ENCODE measurements around the gene AK8. TPM values are rescaled to one million over a fixed set of nuclear protein-coding genes. Genes with fewer than 3 reads are reported as not detected.

The AK8 gene
- total and polyA plus RNA-seq, 9 of the 15 experiments (the other 6 are each of a cell fraction or from before 2014, with no cell fraction given): 0.06 to 0.37 TPM; not detected in 7

DNA sequence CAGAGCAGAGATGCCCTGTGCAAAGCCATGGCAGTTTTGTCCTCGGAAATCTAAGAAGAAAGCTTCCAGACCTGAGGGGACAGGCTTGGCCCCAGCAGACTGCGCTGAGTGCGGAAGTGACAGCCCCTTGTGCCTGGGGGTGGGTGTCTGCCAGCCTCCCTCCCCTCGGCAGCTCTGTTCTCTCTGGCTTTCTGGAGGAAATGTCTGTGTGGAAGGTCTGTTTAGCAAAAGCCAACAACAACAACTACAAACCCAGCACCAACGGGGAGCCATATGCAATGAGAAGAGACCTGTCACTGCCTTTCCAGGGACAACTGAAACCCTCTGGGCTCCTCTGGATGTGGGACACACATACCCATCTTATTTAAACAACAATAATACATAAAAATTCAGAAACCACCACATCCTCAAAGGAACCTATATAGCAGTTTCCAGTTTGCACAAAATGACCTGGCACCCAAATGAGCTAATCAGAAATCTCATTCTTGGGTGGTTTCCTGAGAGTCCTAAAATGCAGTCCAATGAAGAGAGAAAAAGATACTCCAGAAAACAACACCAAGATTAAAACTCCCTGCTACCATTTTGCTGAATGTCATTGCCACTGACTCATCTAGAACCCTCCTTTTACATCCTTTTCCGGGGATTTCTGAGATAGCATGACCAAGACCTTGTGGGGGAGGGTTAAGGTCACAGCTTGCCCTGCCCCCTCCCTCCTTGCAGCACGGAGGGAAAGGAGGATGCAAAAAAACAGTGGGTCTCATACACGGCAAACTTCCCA, 97.7 kb downstream of the AK8 start (continued):
- TF ChIP-seq ETV5 (CRISPR knock-in tag; IDR thresholded peaks at IDR 0.05; ENCODE audit: low read depth): 0 out of 2 replicates have a peak, but pooled peaks have one; percentile 46
- peak; percentile 12 to 80; a peak in 2 of 4 replicates for TF ChIP-seq TRIM24 (IDR thresholded peaks at IDR 0.05)
- 0 out of 2 replicates have a peak, but pooled peaks have one; percentile 9 for TF ChIP-seq TCF3 (CRISPR knock-in tag; IDR thresholded peaks at IDR 0.05)
- peak; percentile 92 for TF ChIP-seq EHMT2 (IDR thresholded peaks at IDR 0.05)
- TF ChIP-seq PCBP1 (IDR thresholded peaks at IDR 0.05; ENCODE audit: low read depth, low read length, poor library complexity, severe bottlenecking): no peak
- TF ChIP-seq JUN (IDR thresholded peaks at IDR 0.05; ENCODE audit: borderline replicate concordance, low read depth, low read length): peak; percentile 78; the same call in 1 of the 2 replicates
- TF ChIP-seq JUN (CRISPR knock-in tag; IDR thresholded peaks at IDR 0.05; ENCODE audit: borderline replicate concordance): no peak
- peak; percentile 18; the same call in 1 of the 2 replicates for TF ChIP-seq TEAD4 (IDR thresholded peaks at IDR 0.05; ENCODE audit: low read length)
- no peak for TF ChIP-seq TEAD4 (CRISPR knock-in tag; IDR thresholded peaks at IDR 0.05; ENCODE audit: borderline replicate concordance)
- TF ChIP-seq EGR1 (conservative IDR thresholded peaks at IDR 0.05): peak; percentile 36; the same call in 1 of the 2 replicates
- TF ChIP-seq MAFK (IDR thresholded peaks at IDR 0.05; ENCODE audit: low read length): peak; percentile 49; the same call in 1 of the 2 replicates
- TF ChIP-seq SLC30A9 (CRISPR knock-in tag; IDR thresholded peaks at IDR 0.05): no peak
- TF ChIP-seq NCOR1 (IDR thresholded peaks at IDR 0.05): 0 out of 2 replicates have a peak, but pooled peaks have one; percentile 40
- TF ChIP-seq, protein P1, sequence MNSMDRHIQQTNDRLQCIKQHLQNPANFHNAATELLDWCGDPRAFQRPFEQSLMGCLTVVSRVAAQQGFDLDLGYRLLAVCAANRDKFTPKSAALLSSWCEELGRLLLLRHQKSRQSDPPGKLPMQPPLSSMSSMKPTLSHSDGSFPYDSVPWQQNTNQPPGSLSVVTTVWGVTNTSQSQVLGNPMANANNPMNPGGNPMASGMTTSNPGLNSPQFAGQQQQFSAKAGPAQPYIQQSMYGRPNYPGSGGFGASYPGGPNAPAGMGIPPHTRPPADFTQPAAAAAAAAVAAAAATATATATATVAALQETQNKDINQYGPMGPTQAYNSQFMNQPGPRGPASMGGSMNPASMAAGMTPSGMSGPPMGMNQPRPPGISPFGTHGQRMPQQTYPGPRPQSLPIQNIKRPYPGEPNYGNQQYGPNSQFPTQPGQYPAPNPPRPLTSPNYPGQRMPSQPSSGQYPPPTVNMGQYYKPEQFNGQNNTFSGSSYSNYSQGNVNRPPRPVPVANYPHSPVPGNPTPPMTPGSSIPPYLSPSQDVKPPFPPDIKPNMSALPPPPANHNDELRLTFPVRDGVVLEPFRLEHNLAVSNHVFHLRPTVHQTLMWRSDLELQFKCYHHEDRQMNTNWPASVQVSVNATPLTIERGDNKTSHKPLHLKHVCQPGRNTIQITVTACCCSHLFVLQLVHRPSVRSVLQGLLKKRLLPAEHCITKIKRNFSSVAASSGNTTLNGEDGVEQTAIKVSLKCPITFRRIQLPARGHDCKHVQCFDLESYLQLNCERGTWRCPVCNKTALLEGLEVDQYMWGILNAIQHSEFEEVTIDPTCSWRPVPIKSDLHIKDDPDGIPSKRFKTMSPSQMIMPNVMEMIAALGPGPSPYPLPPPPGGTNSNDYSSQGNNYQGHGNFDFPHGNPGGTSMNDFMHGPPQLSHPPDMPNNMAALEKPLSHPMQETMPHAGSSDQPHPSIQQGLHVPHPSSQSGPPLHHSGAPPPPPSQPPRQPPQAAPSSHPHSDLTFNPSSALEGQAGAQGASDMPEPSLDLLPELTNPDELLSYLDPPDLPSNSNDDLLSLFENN (IDR thresholded peaks at IDR 0.05; ENCODE audit: low read depth in 2 of 2, low read length in 2 of 2): 0 out of 4 replicates have a peak, but pooled peaks of 1 of the 2 experiments have one; percentile 10
- TF ChIP-seq CCNT2 (IDR thresholded peaks at IDR 0.05; ENCODE audit: borderline replicate concordance, extremely low read depth, insufficient read length, low read depth, low read length): peak; percentile 40
- TF ChIP-seq ZNF316 (IDR thresholded peaks at IDR 0.05): peak; percentile 60
- peak; percentile 66; the same call in 1 of the 2 replicates for TF ChIP-seq EP300 (IDR thresholded peaks at IDR 0.05; ENCODE audit: low read length)
- TF ChIP-seq, protein P2, sequence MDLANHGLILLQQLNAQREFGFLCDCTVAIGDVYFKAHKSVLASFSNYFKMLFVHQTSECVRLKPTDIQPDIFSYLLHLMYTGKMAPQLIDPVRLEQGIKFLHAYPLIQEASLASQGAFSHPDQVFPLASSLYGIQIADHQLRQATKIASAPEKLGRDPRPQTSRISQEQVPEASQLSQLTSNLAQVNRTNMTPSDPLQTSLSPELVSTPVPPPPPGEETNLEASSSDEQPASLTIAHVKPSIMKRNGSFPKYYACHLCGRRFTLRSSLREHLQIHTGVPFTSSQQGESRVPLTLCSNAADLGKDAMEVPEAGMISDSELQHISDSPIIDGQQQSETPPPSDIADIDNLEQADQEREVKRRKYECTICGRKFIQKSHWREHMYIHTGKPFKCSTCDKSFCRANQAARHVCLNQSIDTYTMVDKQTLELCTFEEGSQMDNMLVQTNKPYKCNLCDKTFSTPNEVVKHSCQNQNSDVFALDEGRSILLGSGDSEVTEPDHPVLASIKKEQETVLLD (IDR thresholded peaks at IDR 0.05): 0 out of 2 replicates have a peak, but pooled peaks have one; percentile 25
- TF ChIP-seq, protein P3, sequence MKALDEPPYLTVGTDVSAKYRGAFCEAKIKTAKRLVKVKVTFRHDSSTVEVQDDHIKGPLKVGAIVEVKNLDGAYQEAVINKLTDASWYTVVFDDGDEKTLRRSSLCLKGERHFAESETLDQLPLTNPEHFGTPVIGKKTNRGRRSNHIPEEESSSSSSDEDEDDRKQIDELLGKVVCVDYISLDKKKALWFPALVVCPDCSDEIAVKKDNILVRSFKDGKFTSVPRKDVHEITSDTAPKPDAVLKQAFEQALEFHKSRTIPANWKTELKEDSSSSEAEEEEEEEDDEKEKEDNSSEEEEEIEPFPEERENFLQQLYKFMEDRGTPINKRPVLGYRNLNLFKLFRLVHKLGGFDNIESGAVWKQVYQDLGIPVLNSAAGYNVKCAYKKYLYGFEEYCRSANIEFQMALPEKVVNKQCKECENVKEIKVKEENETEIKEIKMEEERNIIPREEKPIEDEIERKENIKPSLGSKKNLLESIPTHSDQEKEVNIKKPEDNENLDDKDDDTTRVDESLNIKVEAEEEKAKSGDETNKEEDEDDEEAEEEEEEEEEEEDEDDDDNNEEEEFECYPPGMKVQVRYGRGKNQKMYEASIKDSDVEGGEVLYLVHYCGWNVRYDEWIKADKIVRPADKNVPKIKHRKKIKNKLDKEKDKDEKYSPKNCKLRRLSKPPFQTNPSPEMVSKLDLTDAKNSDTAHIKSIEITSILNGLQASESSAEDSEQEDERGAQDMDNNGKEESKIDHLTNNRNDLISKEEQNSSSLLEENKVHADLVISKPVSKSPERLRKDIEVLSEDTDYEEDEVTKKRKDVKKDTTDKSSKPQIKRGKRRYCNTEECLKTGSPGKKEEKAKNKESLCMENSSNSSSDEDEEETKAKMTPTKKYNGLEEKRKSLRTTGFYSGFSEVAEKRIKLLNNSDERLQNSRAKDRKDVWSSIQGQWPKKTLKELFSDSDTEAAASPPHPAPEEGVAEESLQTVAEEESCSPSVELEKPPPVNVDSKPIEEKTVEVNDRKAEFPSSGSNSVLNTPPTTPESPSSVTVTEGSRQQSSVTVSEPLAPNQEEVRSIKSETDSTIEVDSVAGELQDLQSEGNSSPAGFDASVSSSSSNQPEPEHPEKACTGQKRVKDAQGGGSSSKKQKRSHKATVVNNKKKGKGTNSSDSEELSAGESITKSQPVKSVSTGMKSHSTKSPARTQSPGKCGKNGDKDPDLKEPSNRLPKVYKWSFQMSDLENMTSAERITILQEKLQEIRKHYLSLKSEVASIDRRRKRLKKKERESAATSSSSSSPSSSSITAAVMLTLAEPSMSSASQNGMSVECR (CRISPR knock-in tag; IDR thresholded peaks at IDR 0.05): no peak

Measured in K562 (cell line).